Left cardiac atrium (tissue), 4 donors: ENCODE results near the gene RFTN1. TPM values are rescaled to one million over a fixed set of nuclear protein-coding genes. Genes with fewer than 3 reads are reported as not detected.
A peak's percentile ranks its signal among the peaks of the same experiment; 100 is the strongest.
"Not testable (repeated sequence)": the region's sequence is repeated elsewhere in the genome, so short reads cannot be mapped to it uniquely, and the experiment has no call there.

Experiments used
- ATAC-seq, 2 donors: fragments of 200-7000 bp; cut with Tn5 transposase; one replicate each; pipeline ENCODE4 v1.9.1; 2020; ENCODE audit warnings: mild to moderate bottlenecking in 2 of 2, moderate library complexity in 2 of 2
- DNase-seq: peaks from one replicate; pipeline ENCODE4 v3.0.0-alpha.2; 2020
- intact Hi-C, 2 donors: fragments of 100-400 bp; cut with DNase I; formaldehyde crosslinking; loops; one replicate each; pipeline versions ENCODE4 v1.14.1 to v1.15.1; 2022 to 2023
- total RNA-seq, 2 donors: library from RNA; stranded (reverse); fragmentation: NEBNext Ultra II Directional; extraction: Animal tissue kit (Norgen Biotek cat#: 25700); gene quantifications; one replicate each; pipeline ENCODE4 v1.2.1, GENCODE V29; 2021
- donor health status: DM: no; HTN: yes; CAD: no.
- donor health status: DM: no; HTN: yes; CAD: no; lungs with severe emphysema.
- donor health status: DM: yes; HTN: yes; CAD: no.
- donor health status: Dilated cardiomyopathy.

RFTN1 gene
- total RNA-seq, 2 donors from 2014 or later = 28.0 to 28.8 TPM

GRCh38 chr3:16313886-16314645 is 199.4 kb downstream of the RFTN1 start:
- DNase-seq (no peak), ATAC-seq (no peak)
- intact Hi-C loops = no loop called here

DNA sequence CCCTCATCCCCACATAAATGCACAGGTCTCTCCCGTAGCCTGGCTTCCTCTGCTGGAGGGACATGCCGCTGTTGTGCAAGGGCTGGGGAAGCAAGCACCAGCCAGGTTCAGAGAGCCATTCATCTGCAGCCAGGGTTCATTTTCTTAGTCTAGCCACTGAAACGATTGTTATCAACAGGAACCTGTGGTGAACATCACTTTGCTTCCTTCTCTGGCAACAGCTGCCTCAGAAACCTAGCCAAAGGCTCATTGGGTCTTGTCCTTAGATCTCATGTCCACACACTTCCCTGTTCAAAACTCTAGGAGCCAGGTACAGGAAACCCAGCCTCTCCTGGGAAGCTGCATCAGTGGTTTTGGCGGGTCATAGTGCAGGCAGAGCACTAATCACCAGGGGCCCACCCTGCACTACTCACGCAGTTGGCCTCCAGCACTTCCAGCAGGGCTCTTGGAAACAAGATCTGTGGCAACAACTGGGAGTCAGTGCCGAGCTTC is 201.5 kb downstream of the RFTN1 start:
- intact Hi-C loops = no loop called here
- peak; percentile 64 for DNase-seq
- peak; percentile 74 to 86 for ATAC-seq

DNA sequence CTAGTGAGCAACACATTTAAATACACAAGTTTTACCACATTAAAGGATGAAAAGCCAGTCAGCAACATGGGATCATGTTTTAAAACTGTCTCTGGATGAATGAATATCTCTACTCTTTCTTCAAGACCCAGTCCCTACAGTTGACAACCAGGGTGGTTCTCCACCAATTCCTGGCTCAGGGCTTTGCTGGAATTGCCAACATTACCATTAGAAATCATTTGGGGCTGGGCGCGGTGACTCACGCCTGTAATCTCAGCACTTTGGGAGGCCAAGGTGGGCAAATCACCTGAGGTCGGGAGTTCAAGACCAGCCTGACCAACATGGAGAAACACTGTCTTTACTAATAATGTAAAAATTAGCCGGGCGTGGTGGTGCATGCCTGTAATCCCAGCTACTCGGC is 203.0 kb downstream of the RFTN1 start:
- intact Hi-C loops, DNase-seq, ATAC-seq: not testable (repeated sequence)

GRCh38 chr3:16309558-16309957 is 203.9 kb downstream of the RFTN1 start:
- DNase-seq (no peak), ATAC-seq (peak in 1 of 2 donors; percentile 40)
- intact Hi-C loops = no loop called here

- DNase-seq (no peak), ATAC-seq (no peak)
- intact Hi-C loops = no loop called here
Measured at GRCh38 chr3:16308727-16309126, 204.8 kb downstream of the RFTN1 start.

DNA sequence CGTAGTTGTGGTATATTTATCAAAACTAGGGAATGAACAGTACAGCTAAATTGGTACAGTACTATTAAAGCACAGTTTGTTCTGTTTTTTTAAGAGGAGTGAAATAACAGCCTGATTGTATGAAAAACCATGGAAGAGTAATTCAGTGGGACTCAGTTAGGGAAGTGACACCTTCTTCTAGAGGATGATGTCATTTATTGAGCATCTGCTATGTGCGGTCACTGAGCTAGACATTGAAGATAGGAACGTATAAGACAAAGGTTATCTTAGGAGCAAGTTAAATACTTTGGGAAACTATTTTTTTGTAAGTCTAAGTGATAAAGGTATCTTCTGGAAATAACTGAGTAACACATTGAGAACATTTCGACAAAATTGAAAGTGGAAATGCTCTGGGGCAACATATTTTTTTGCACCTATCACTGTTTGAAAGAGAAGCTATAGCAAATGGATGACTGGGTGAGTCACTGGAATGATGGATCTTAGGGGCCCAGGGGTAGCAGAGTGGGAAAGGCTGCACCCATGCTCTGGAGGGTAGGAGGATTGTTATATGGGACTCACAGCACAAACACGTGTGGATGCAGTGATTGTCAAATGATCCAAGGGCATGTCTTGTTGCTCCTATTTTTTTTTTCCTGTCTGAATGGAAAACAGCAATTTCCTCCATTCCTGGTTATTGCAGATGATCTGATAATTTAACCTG is 205.5 kb downstream of the RFTN1 start:
- intact Hi-C loops = no loop called here
- no peak for ATAC-seq

GRCh38 chr3:16305111-16305541 is 208.4 kb downstream of the RFTN1 start:
- ATAC-seq (peak; percentile 51 to 55), DNase-seq (no peak)
- intact Hi-C loops = no loop called here

More for the DNA sequence above, 205.5 kb downstream of the RFTN1 start:
- no peak for DNase-seq

DNA sequence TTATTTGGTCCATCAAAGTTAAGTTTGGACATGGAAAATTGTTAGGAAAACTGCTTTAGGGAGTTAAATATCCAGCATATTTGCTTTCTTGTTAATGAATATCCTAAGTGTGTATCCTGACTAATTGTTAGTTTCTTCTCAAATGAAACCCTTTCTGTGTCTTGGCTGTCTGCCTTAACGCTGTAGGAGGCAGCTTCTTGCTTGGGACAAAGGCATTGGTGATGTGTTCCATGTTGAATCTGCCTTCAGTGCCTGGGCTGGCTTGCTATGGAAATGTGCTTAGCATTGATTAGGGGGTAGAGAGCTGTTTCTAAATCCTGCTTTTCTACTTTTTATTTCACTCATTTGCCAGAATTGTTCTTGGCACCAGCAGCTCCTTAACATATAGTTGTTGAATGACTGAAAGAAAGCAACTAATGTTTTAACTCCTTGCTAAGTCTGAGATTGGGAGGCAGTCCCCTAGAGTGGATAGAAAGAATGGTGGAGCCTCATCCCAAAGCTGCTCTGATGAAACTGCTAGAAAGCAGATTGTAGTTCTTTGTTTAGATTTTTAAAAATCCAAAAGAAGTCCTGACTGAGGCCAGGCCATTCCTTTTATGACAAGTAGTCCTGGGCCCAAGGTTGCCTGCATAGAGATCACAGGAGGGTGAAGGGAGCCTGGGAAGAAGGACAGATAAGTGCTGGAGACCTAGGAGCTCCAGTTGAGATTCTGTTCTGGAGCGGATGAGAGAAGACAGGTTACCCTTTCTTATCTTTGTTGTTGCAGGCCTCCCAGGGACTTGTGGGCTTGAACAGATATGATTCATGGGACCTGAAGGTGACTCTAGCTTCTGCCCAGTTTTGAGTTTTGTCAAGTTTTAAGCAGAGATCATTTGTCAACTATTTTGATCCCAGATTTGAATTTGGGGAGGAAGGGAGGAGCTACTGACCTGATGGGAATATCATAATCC is 209.2 kb downstream of the RFTN1 start:
- ATAC-seq = no peak
- intact Hi-C loops = no loop called here
- no peak for DNase-seq

- ATAC-seq = no peak
- intact Hi-C loops = no loop called here
Measured at GRCh38 chr3:16303037-16303575, 210.4 kb downstream of the RFTN1 start.

DNA sequence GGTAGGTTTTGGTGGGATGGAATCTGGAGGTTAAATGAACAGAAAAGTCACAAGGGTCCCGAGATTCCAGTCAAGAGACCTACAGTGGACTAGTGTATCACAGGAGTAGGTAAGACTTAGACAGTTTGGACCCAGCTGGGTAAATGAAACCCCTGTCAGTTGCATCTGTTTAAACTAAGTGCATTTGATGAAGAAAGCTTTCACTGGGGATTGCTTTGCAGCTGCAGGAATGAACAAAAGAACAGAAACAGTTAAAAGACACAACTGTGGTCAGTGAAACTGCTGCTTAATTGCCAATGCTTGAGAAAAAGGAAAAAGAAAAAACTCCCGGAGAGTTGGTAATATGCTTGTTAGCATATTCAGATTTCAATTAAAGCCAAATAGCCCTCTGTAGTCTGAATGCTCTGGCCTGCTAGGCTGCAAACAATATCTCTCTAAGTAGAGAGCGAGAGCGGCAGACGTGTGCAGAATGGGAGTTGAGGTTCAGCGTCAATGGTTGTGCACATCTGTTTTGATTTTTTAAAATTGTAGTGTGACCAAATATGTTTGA is 211.3 kb downstream of the RFTN1 start:
- intact Hi-C loops = no loop called here
- ATAC-seq (no peak), DNase-seq (no peak)

More at GRCh38 chr3:16303037-16303575, 210.4 kb downstream of the RFTN1 start:
- DNase-seq = no peak

DNA sequence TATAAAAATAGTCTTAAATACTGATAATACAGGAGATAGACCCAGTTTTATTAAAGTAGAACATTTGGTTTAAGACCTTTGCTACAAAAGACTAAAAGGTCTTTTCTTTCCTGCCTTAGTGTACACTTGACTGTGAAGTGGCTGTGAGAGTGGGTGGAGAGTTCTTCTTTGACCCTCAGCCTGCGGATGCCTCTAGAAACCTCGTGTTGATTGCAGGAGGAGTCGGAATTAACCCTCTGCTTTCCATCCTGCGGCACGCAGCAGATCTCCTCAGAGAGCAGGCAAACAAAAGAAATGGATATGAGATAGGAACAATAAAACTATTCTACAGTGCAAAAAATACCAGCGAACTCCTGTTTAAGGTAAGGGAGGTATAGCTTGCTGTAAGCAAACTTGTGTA is 212.0 kb downstream of the RFTN1 start:
- ATAC-seq (no peak), DNase-seq (no peak)
- intact Hi-C loops = no loop called here

DNA sequence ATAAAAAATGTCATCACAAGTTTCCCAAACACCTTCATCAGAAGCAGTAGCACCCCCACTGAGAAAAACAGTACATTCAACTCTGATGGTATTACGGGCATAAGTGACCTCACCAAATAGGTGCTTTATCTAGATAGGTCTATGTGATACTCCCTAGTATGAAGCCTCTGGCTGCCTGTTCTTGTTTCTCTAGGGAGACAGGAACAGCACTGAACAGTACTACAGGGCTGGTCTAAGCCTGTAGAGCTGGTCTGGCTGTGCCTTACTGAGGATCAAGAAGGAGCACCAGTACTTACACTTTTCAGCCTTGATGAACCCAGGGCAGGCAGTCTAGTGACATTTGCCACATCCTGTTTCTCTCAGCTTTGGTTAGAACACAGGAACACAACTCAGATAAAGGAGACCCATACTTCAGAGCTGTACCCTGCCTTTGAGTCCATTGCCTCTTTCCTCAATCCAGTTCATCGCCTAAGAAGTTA is 212.6 kb downstream of the RFTN1 start:
- intact Hi-C loops = no loop called here
- DNase-seq (no peak), ATAC-seq (peak; percentile 29 to 67)

GRCh38 chr3:16300307-16300706 is 213.2 kb downstream of the RFTN1 start:
- no peak for ATAC-seq

DNA sequence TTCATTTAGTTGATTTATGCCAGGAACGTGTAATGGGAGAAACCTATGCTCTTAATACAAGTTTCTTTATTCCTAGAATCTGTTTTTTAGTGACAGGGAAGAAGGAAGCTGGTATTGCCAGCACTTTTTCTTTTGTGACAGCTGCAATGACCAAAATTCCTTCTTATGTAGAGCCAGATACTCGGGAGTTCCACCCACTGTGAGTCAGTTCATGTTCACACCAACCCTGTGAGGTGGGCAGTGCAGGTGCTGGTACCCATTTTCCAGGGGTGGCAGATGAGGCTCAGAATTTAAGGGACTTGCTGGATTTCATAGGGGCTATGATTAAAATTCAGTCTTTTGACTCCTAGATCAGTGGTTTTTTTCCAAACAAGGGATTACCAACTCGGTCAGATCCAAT is 213.8 kb downstream of the RFTN1 start:
- ATAC-seq (no peak), DNase-seq (no peak)
- intact Hi-C loops = loop anchor here in 1 of 2 donors (10.0 kb wide), 1 partner anchor 215 kb away; the partner anchor contains the start of gene RFTN1

More at GRCh38 chr3:16300307-16300706, 213.2 kb downstream of the RFTN1 start:
- intact Hi-C loops = no loop called here
- no peak for DNase-seq

DNA sequence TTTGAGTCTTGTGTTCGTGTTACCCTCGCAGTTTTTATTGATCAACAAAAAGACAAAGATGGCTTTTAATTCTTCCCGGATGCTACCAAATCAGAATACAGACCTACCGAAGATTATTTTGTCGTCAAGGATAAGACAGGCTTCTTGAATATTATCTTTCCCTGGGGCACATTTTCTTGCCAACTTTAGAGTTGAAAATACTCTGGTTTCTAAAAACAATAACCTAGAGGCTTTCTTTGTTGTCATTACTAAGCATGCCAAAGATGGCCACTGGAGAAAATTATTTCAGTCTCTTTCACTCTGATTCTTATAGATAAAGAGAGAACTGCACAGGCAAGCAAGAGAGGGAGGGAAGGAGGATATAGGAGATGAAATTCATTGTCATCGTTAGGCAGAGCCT is 214.6 kb downstream of the RFTN1 start:
- DNase-seq (no peak), ATAC-seq (no peak)
- intact Hi-C loops = loop anchor here in 1 of 2 donors (10.0 kb wide), 1 partner anchor 216 kb away; the partner anchor contains the start of gene RFTN1

DNA sequence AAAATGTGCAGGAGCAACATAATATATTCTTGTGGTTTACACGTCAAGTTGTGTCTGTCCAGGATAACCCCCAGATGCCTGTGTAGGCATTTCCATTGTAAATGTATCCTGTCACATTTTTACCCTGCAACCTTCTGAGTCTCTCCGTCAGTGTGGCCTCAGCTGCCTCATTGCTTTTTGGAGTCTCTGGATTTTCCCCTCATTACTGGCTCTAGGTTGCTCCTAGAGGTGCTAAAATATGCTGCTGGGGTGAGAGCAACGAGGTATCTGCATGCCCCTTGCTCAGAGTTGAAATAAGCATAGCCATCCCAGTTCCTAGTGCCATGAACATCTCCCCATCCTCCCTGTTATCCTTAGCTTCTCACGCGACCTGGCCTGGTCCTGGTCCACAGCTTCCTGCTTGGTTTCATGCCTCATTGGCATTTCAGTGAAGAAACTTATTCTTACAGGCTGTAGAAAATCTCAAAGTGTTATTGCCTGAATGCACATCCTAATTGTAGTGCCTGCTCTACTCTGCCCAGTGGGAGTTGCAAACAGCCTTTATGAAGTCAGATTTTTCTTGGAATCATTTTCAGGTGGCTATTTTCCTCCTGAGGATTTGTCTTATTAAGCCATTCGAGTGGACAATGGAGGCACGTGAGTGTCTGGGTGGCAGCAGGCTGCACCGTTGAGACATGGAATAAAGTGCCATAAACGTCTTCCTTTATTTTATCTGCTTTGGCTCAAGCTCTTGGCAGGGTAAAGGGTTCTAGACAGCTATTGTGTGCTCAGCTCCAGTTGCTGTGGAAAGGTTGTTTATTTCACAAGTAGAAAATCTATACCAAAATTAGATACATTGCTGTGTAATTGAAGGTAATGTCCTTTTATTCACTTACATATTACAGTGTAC is 215.3 kb downstream of the RFTN1 start:
- DNase-seq (no peak), ATAC-seq (peak in 1 of 2 donors; percentile 45)
- intact Hi-C loops = loop anchor here in 1 of 2 donors (10.0 kb wide), 1 partner anchor 217 kb away; the partner anchor contains the start of gene RFTN1

- intact Hi-C loops = loop anchor here in 1 of 2 donors (10.0 kb wide), 1 partner anchor 219 kb away; the partner anchor contains the start of gene RFTN1
- ATAC-seq (no peak), DNase-seq (no peak)
Measured at GRCh38 chr3:16295298-16295890, 218.1 kb downstream of the RFTN1 start.
